Stimulated activated CD4-positive, alpha-beta T cell treated with anti-CD3 and anti-CD28 coated beads, Interleukin-15, amount 100 ng/mL, for 48 hours (primary cell): ENCODE data around the gene DZANK1.
"Not testable (repeated sequence)": the region's sequence is repeated elsewhere in the genome, so short reads cannot be mapped to it uniquely, and the experiment has no call there.

ENCODE experiments used
- DNase-seq, 2 donors: peaks; one replicate each; pipeline ENCODE4 v3.0.0-alpha.2; 2020; ENCODE audit warnings: low read depth in 2 of 2

Gene DZANK1

GRCh38 chr20:18440403-18440802, 26.4 kb downstream of the DZANK1 start:
- no peak for DNase-seq

- DNase-seq, result no peak
Observed at GRCh38 chr20:18436847-18437246, 30.0 kb downstream of the DZANK1 start.

GRCh38 chr20:18431206-18431605, 35.6 kb downstream of the DZANK1 start:
- no peak for DNase-seq

- DNase-seq, result no peak
Observed at GRCh38 chr20:18430172-18430826, 36.5 kb downstream of the DZANK1 start.

GRCh38 chr20:18428490-18429173, 38.2 kb downstream of the DZANK1 start:
- DNase-seq, result no peak

- DNase-seq, result no peak
Observed at GRCh38 chr20:18427214-18427613, 39.6 kb downstream of the DZANK1 start.

- DNase-seq, result no peak
Observed at GRCh38 chr20:18421608-18422007, 45.2 kb downstream of the DZANK1 start.

GRCh38 chr20:18416486-18416885, 50.3 kb downstream of the DZANK1 start:
- DNase-seq, result no peak

GRCh38 chr20:18414140-18414539, 52.7 kb downstream of the DZANK1 start:
- no peak for DNase-seq

GRCh38 chr20:18412221-18412901, 54.5 kb downstream of the DZANK1 start:
- no peak for DNase-seq

- DNase-seq, result no peak
Observed at GRCh38 chr20:18405826-18406225, 61.0 kb downstream of the DZANK1 start.

GRCh38 chr20:18404172-18404571, 62.7 kb downstream of the DZANK1 start:
- no peak for DNase-seq

GRCh38 chr20:18403269-18403668, 63.6 kb downstream of the DZANK1 start:
- DNase-seq, result no peak

- no peak for DNase-seq
Observed at GRCh38 chr20:18401305-18401704, 65.5 kb downstream of the DZANK1 start.

- no peak for DNase-seq
Observed at GRCh38 chr20:18400460-18400859, 66.4 kb downstream of the DZANK1 start.

GRCh38 chr20:18398713-18399112, 68.1 kb downstream of the DZANK1 start:
- DNase-seq, result not testable (repeated sequence)

- no peak for DNase-seq
Observed at GRCh38 chr20:18397030-18397429, 69.8 kb downstream of the DZANK1 start.

GRCh38 chr20:18395544-18395943, 71.3 kb downstream of the DZANK1 start:
- DNase-seq, result no peak

GRCh38 chr20:18394363-18394762, 72.5 kb downstream of the DZANK1 start:
- no peak for DNase-seq

GRCh38 chr20:18391686-18392085, 75.1 kb downstream of the DZANK1 start:
- DNase-seq, result no peak

- no peak for DNase-seq
Observed at GRCh38 chr20:18390201-18390600, 76.6 kb downstream of the DZANK1 start.

- no peak for DNase-seq
Observed at GRCh38 chr20:18388860-18389259, 78.0 kb downstream of the DZANK1 start.

- DNase-seq, result no peak
Observed at GRCh38 chr20:18380908-18381529, 85.8 kb downstream of the DZANK1 start.
